PFSK-1 (cell line): ENCODE measurements around the gene EIF2A.

Experiments used
- FOXP2 ChIP-seq: optimal IDR thresholded peaks from 2 replicates; pipeline ENCODE3; 2011; ENCODE audit warnings: borderline replicate concordance, control low read depth, inconsistent platforms; ENCODE audit not compliant: insufficient read depth; ENCODE audit errors: extremely low read length, extremely low read depth
- POLR2AphosphoS5 ChIP-seq: IDR thresholded peaks from 2 replicates; pipeline ENCODE4 v1.6.1; 2012; ENCODE audit warnings: low read depth, mild to moderate bottlenecking, control low read depth, low read length, moderate library complexity
- REST ChIP-seq, 2 experiments: IDR thresholded peaks; 2 replicates each; pipeline versions ENCODE4 v1.6.1 to v1.8.0; 2011 to 2012; ENCODE audit warnings: low read depth in 2 of 2, low read length in 2 of 2, control low read depth in 1 of 2, inconsistent platforms in 1 of 2, mild to moderate bottlenecking in 1 of 2, moderate library complexity in 1 of 2; ENCODE audit not compliant: insufficient read depth in 1 of 2
- SIN3A ChIP-seq: IDR thresholded peaks from 2 replicates; pipeline ENCODE4 v1.6.1; 2012; ENCODE audit warnings: mild to moderate bottlenecking, low read length, moderate library complexity, borderline replicate concordance; ENCODE audit not compliant: insufficient read depth
- TAF1 ChIP-seq: IDR thresholded peaks from 2 replicates; pipeline ENCODE4 v1.6.1; 2012; ENCODE audit warnings: low read length, control low read depth, borderline replicate concordance; ENCODE audit not compliant: insufficient read depth

DNA sequence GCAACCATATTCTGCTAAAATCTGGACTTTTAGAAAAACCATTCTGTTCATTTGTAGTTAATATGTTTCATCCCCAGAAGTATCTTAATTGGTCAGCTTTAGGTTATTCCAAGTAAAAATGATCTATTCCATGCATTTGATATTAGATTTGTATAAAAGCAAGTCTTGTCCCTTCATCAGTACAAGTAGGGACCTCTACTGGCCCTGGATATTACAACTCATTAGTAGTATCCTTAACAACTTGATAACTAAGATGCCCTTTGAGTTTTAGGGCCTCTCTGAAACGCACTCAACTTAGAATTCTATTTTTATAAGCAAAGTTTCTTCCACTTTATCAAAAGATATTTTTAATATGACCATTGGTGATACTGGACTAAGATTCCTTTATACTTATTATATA lies 31.3 kb downstream of the EIF2A start:
- TF ChIP-seq REST (IDR thresholded peaks at IDR 0.05; ENCODE audit: insufficient read depth in 1 of 2, low read depth in 2 of 2, low read length in 2 of 2) (no peak), TAF1 (no peak), POLR2AphosphoS5 (no peak), SIN3A (no peak), FOXP2 (no peak)
